NCI-H345 treated with DMSO at 0.1 percent for 48 hours (cell line): ENCODE data around the gene EIPR1.

Source experiments
- DNase-seq: peaks from one replicate; lab custom pipeline; 2025; ENCODE audit not compliant: unreplicated experiment; lab: John Stamatoyannopoulos, UW

Gene EIPR1

DNA sequence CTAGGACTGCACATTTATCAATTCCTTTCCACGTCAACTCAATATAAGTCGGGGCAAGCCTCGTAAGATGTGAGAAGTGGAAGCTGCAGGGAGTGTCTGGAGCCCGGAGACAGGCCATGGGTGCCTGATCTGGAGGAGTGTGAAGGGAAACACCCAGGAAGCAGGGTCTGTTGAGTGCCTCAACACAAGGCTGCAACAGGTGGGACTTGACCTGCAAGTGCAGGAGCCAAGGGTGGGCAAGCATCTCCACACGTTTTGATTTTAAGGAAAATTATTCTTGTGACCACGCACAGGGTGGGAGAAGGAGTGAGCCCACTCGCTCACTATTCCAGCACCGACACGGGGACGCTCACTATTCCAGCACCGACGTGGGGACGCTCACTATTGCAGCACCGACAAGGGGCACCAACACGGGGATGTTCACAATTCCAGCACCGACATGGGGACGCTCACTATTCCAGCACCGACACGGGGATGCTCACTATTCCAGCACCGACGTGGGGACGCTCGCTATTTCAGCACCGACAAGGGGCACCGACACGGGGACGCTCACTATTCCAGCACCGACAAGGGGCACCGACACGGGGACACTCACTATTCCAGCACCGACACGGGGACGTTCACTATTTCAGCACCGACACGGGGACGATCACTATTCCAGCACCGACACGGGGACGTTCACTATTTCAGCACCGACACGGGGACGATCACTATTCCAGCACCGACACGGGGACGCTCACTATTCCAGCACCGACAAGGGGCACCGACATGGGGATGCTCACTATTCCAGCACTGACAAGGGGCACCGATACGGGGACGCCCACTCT is 197.3 kb downstream of the EIPR1 start:
- no peak for DNase-seq

DNA sequence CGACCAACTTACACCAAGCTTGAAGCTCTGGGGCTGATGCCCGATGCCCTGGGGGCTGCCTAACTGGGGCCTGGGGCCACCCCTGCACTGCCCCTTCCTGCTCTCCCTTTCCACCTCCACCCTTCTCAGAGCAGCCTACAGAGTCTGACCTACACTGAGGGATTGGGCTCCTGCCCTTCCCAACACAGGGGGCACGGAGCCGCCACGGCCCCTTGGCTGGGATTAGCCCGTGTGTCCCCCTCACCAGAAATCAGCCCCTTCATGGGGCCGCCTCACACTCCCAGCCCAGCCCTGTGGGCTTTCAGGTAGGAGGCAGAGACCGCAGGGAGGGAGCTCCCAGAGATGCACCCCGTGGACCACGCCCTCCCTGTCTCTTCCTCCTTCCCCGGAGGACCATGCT is 198.0 kb downstream of the EIPR1 start:
- no peak for DNase-seq

DNA sequence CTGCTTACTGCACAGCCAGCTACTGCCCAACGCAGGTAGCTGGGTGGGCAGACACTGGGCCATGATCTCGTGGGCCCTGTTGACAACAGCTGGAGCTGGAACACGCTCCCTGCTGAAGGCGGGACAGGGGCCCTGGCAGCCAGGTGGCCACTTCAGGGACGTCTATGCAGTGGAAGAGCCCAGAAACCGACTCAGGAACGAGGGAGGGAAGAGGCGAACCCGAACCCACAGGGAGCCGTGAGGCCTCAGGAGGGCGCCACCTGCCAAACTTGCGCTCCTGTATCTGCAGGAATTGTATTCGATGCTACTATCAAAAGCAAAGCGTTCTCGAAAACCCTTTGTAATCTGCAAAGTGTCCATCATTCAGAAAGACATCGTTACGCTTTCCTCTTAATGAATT is 198.4 kb downstream of the EIPR1 start:
- DNase-seq = no peak

DNA sequence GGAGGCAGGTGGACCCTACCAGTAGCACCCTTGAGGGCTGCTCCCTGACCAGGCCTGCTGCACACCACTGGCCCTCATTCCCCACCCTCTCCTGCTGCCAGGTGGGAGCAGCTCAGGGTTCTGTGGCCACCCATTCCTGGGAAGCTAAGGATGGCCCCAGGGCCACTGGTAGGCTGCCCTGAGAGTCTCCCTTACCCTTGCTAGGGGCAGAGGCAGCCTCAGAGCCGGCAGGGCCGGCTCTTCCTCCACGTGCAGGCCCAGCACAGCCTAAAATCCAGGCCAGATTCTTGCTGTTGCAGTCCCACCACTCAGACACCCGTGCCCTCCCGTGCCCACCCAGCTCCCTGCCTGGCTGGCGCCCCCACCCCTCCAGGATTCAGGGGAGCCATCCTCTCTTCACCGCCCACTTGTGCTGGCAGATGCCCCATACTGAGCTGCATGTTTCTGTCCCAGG is 199.0 kb downstream of the EIPR1 start:
- DNase-seq = no peak

DNA sequence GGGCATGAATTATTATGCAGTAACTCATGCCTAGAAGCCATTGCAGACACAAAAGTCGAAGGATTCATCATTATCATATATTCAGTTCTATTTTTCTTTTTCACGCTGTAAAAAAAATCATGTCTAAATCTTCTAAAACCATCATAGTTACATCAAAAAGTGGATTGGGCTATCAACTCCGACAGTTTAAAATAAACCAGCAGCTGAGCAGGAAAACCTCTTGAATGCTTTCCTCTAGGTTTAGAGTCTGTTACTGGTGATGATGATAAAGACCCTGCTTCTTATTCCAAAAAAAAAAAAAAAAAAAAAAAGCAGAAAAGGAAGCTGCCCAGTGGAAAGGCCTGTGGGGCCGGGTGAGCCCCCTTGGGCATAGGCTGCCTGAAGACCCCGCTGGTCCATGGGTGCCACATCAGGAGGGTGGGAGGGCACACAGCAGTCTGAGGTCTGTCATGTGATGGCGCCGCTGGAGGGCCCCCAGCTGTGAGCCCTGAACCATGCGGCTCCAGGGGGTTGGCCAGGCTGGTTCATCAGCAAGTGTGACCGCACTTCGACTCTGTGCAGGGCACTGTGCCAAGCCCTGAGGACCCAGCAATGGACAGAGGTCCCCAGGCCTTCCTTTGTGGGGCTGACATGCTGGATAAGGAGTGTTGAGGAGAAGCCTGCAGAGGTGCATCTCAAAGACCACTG is 199.6 kb downstream of the EIPR1 start:
- DNase-seq = no peak

DNA sequence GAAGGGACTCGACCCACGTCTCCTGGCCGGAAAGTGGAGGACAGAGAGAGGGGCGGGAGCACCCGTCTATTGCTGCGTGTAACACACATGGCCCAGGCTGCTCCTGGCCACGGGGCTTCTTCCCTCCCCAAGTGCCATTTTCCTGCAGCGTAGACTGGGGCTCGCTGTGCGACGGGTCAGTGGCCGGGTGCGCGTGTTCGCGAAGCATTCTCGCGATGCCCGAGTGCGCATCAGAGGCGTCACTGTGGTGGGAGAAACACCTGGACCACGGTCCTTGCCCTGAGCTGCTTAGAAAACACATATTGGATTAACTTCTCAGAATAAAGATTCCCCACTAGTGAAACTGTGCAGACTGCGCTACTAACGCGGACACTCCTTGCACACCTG is 200.8 kb downstream of the EIPR1 start:
- no peak for DNase-seq

DNA sequence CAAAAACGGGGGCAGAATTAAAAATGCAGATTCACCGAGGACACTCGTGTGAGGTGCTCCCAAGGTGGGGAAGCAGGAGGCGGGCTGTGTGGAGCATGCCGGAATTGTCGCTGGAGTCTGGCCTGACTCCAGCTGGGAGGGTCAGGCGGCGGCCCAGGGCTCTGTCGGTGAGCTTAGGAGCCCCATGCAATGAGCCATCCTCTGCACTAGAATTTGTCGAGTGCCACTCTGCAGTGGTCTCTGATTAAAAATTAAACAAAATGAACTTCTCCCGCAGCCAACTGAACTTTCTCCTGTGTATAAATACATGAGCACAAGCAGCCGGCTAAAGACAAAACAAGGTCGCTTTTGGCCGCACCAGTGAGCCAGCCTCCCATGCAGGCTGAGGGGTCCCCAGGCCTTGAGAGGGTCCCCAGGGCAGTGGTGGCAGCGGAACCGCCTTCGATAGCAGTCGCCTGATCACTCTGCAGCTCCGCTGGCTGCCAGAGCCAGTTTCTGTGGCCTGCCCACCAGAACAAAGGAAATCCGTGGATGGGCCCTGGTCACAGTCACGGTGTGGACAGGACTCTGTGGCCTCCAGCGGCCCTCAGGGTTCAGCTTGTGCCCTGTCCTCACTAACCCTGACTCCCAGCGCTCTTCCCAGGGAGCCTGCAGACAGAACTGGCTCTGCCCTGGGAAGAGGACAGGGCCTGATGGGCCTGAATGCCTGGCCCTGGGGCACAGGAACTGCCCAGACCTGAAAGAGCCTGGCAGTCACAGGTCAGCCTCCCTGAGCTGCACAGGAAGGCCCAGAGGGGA is 201.3 kb downstream of the EIPR1 start:
- DNase-seq = no peak

DNA sequence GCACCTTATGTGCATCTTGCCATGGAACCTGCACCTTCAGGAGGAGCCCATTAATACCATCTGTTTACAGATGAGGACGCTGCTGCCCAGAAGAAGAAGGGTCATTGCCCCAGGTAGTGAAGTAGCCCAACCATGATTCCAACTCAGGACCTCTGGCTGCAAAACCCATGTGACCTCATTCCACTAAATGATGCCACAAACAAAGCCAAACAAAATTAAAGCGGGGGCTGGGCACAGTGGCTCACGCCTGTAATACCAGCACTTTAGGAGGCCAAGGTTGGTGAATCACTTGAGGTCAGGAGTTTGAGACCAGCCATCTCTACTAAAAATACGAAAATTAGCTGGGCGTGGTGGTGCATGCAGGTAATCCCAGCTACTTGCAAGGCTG is 202.1 kb downstream of the EIPR1 start:
- no peak for DNase-seq

DNA sequence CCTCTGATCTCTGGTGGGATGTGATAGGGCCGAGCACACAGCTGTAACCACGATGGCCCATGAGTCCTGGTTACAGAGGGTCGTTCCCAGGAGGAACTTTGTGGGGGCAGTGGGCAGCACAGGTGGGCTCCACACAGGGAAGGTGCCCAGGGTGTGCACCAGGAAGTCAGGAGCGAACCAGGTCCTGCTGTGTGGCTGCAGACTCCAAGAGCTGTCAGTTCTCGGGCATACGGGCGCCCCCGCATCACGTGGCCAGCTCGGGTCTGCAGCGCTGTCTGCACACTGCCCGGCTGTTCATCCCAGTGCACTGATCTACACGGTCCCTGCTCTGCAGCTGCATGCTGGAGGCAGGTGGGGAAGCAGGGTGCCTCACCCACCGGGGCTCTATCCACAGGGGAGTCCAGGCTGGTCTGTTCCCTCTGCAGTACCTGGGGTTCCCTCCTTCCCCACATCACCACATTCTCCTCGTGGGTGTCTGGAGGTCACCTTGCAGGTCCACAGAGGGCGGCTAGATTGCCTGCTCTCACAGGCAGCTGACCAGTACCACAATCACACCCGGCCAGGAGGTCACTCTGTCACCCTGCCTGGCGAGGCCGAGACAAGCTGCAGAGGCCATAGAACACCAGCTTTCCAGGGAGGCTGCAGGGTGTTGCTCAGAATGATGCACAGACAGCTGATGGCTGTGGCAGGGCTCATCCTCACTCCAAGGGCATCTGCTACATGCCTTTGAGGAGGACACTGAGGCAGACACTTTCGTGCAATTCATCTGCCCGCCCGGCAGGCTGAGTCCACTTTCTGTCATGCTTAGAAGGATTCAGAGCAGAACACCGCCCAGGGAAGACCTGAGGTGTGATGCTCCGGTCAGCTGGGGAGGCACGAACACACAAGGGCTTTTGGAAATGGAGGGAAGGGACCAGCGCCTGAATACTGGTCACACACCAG is 202.7 kb downstream of the EIPR1 start:
- DNase-seq = no peak

DNA sequence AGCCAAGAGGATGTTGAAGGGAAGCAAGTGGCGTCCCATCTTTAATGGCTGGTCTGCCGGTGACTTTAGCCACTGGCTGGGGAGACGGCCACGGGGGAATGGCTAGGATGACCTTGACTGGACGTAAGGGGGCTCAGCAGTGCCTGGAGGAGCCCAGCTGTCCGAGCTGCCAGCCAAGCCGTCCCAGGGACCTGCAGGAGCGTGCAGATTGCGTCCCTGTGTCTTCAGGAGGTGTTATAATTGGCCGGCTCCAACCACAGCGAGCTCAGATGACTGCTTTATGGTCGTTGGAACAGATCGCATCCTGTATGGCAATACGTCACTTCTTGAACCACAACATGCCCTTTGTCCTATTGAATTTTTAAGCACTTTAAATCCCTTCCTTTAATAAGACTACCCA is 204.6 kb downstream of the EIPR1 start:
- no peak for DNase-seq

DNA sequence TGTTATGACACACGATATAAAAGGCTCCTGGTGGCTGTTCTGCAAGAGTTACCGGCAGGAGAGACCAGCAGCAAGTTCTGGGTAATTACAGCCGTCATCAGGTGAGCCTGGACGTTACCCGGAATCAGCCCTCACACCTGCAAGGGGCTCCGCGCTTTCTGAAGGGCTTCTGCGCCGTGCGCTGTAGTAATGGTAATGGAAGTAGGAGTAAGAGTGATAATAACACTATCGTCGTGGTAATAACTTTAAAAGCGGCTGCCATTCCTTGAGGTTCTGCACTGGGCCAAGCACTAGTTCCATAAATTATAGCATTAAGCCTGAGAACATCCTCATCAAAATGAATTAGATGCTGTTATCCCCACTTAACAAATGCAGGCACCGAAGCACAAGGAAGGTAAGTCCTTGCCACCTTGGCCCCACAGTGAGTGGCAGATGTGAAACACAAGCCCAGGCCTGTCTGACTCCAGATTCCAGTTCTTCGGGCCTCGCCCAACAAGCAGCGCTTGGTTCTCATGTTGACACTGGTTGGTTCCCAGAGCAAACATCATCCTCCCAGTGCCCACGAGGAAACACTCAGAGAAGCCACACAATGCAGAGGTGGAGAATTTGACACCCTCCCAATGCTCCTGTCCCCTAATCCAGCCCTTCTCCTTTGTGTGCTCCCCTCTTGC is 205.2 kb downstream of the EIPR1 start:
- peak; percentile 58 for DNase-seq

DNA sequence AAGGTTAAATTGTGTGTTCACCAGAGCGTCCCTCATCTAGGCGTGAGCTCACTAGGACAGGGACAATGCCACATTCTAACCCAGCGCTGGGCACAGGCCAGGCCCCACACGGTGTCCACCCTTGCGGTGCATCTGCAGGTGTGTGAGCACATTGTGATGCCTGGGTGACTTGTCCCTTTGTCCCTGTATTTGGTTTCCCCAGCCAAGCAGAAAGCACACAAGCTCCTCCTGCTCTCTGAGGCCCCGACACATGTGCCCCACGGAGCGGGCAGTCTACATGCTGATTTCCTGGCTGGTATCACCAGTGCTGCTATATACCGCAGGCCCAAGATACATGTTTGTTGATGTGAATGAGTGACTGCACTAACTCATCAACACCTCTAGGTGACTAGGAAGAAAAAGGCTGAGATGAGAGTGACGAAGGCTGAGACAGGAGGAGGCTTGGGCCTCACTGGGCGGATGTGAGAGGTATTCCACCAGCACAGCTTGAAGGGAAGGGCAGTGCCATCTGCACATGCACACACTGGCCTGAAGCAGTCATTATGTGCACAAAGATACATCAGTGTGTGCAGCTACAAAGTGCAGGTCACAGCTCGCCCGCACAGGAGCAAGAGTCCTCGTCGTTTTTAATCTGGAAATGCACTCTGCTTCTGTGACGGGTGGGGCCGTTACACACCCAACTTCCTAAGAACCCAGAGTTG is 205.9 kb downstream of the EIPR1 start:
- DNase-seq = no peak

DNA sequence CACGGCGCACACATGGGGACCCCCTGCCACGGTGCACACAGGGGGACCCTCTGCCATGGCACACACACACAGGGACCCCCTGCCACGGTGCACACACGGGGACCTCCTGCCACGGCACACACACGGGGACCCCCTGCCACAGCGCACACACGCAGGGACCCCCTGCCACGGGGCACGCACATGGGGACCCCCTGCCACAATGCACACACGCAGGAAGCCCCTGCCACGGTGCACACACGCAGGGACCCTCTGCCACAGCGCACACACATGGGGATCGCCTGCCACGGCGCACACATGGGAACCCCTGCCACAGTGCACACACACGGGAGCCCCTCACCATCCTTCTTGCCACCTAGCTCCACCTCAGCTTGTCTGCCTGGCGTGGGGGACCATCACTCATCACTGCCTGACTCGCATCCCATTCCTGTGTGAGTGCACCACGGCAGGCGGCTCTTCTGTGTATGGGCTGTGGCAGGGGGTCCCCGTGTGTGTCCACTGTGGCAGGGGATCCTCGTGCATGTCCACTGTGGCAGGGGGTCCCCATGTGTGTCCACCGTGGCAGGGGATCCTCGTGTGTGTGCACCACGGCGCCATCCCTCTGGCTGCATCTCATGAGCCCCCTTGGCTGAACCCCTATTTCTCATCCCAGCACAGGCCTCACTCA is 206.7 kb downstream of the EIPR1 start:
- no peak for DNase-seq

DNA sequence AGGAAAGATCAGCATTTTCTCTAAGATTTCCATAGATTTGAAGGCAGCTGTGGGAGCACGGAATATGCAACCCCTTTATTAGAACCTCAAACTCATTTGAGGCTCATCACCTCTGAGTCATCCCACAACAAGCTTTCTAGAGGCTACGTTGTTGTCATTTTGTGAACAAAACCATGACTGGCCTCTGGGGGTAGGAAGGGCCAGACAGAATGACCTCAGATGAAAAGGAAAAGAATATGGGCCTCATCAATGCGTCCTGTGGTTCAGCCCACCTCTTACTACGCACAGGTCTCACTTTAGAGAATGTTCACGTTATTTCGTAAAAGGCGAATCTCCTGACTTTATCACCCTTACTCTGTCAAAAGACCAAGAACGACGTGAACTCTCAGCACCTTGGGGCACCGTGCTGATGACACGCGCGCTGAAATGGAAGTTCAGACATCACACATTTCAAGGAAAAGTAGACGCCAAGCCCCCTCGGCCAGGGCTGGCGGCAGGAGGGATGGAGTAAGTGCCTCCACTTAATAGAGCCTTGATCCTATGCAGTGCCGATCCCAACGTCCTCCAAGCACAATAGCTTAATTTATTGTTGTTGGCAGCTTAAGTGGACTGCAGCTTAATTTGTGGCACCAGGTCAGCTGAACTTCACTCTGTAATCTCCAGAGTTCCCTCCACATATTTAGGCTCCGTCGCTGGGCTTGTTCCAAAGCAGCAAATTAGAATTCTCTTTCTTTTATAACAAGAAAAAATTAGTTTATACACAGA is 208.3 kb downstream of the EIPR1 start:
- DNase-seq = no peak

DNA sequence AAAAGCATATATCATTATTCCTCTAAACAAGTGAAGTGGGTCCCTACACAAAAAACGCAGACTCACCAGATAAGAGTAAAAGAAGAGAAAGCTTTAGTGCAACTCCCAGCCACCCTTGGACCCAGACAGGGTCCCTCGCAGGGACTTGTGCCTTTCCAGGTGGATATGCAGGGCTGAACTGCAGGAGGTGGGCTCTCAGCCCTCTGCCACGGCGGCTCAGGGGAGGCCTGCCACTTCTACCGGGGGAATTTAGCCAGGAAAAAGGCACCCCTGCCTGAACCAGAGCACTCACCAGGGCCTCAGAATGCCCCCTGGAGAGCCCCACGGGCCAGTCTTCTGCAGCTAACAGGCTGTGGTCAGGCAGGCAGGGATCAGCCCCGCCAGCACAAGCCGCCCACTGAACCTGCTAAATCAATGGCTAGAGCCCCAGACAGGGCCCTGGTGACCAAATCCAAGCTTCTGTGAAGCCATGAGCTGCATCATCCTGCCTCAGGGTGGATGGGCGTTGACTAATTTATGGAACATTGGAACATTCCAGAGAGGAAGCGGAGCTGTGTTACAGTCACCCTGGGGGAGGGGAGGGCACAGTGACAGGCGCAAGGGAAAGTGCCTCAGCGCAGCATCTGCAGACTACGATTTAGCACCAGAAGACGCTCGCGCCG is 209.3 kb downstream of the EIPR1 start:
- DNase-seq = no peak

DNA sequence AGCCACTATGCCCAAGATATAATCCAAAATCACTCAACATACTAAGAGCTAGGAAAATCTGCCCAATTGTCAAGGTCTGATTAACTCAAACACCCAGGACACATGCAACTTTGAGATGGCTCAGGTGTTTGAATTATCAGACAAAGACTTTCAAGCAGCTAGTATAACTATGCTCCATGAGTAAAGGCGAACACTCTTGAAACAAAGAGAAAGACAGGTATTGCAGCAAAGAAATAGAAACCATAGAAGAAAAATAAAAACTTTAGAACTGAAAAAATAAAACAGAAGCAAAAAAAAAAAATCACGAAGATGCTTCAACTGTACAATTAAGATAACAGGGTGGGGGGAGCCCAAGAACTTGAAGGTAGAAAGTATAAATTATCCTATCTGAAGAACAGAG is 214.2 kb downstream of the EIPR1 start:
- DNase-seq = no peak

DNA sequence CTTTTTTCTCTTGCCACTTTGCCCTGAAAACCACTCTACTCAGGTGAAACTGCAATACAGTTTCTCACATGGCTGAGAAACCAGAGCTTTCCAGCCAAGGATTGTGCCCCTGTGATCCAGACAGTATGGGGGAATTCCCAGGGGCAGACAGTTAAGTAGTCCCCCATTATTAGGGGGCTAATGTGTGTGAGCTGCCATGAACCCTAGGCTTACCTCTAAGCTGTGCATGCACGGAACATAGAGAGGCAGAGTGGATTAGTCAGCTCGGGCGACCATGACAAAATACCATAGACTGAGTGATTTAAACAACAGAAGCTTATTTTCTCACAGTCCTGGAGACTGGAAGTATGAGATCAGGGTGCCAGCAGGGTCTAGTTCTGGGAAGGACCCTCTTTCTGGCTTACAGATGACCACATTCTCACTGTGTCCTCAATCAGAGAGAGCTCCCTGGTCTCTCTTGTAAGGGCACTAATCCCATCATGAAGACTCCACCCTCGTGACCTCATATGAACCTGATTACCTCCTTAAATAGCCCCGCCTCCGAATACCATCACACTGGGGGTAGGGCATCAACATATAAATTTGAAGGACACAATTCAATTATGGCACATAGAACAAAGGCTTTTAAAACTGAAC is 215.1 kb downstream of the EIPR1 start:
- DNase-seq = no peak
